IMR-90 (cell line): ENCODE data around the gene STX16. TPM values are rescaled to one million over a fixed set of nuclear protein-coding genes. Genes with fewer than 3 reads are reported as not detected.
A peak's percentile ranks its signal among the peaks of the same experiment; 100 is the strongest.

Source experiments
- ATAC-seq: fragments of 200-7000 bp; cut with Tn5 transposase; 2 replicates; pipeline ENCODE4 v1.9.1; 2020; ENCODE audit warnings: low read depth, mild to moderate bottlenecking, moderate library complexity
- BruUV-seq: library from RNA; stranded (reverse); fragments of 400-500 nt; replicated peaks from 2 replicates; lab custom pipeline; 2021; lab: Mats Ljungman, UMichigan
- CTCF ChIA-PET: fragments of 300-600 bp; formaldehyde crosslinking; extraction: SDS; loops from one replicate; lab custom pipeline; 2021; ENCODE audit warnings: antibody characterized with exemption; lab: Yijun Ruan, JAX
- POLR2A ChIA-PET: fragments of 300-600 bp; sonication (Branson Sonifier 250); formaldehyde crosslinking; loops from one replicate; lab custom pipeline; 2022; ENCODE audit warnings: antibody characterized with exemption; ENCODE audit not compliant: unreplicated experiment; lab: Charles Lee
- DNase-seq: peaks from one replicate; pipeline ENCODE4 v3.0.0; 2013
- H2AFZ ChIP-seq: replicated peaks from 2 replicates; pipeline ENCODE3; 2013; ENCODE audit warnings: low read length, mild to moderate bottlenecking; ENCODE audit not compliant: poor library complexity
- H2AK5ac ChIP-seq: 2 replicates; pipeline ENCODE4 v1.6.1; 2013; ENCODE audit warnings: low read depth, low read length, inconsistent platforms
- H2AK9ac ChIP-seq: replicated peaks from 2 replicates; pipeline ENCODE3; 2013; ENCODE audit warnings: mild to moderate bottlenecking, low read depth, low read length, moderate library complexity; ENCODE audit not compliant: poor library complexity
- H2BK120ac ChIP-seq: 2 replicates; pipeline ENCODE4 v1.6.1; 2013; ENCODE audit warnings: low read depth, low read length, inconsistent platforms
- H2BK15ac ChIP-seq: 3 replicates; pipeline ENCODE4 v1.6.1; 2013; ENCODE audit warnings: low read depth, low read length, inconsistent platforms
- H2BK20ac ChIP-seq: 2 replicates; pipeline ENCODE4 v1.6.1; 2013; ENCODE audit warnings: low read depth, mild to moderate bottlenecking, inconsistent platforms, low read length, moderate library complexity
- H2BK5ac ChIP-seq: 2 replicates; pipeline ENCODE4 v1.6.1; 2013; ENCODE audit warnings: mild to moderate bottlenecking, low read depth, low read length, inconsistent platforms; ENCODE audit not compliant: poor library complexity, severe bottlenecking
- H3K14ac ChIP-seq: replicated peaks from 2 replicates; pipeline ENCODE4 v1.6.1; 2013; ENCODE audit warnings: low read depth, low read length, inconsistent platforms
- H3K18ac ChIP-seq: 2 replicates; pipeline ENCODE4 v1.6.1; 2013; ENCODE audit warnings: low read depth, low read length, control low read depth
- H3K23ac ChIP-seq: 2 replicates; pipeline ENCODE4 v1.6.1; 2013; ENCODE audit warnings: low read depth, low read length, inconsistent platforms
- H3K27ac ChIP-seq: 2 replicates; pipeline ENCODE4 v1.5.1; 2013; ENCODE audit warnings: mild to moderate bottlenecking, control low read depth, low read length; ENCODE audit not compliant: insufficient read depth
- H3K27me3 ChIP-seq: 2 replicates; pipeline ENCODE4 v1.6.1; 2013; ENCODE audit warnings: low read length; ENCODE audit not compliant: control insufficient read depth, insufficient read depth
- H3K36me3 ChIP-seq: 2 replicates; pipeline ENCODE4 v1.6.1; 2013; ENCODE audit warnings: low read length, mixed read lengths; ENCODE audit not compliant: control insufficient read depth, insufficient read depth
- H3K4ac ChIP-seq: 2 replicates; pipeline ENCODE4 v1.6.1; 2013; ENCODE audit warnings: low read depth, low read length, inconsistent platforms
- H3K4me1 ChIP-seq: 2 replicates; pipeline ENCODE4 v1.6.1; 2013; ENCODE audit warnings: low read length, mixed read lengths; ENCODE audit not compliant: control insufficient read depth, insufficient read depth
- H3K4me2 ChIP-seq: 2 replicates; pipeline ENCODE4 v1.6.1; 2013; ENCODE audit warnings: low read depth, mild to moderate bottlenecking, control low read depth, low read length, moderate library complexity
- H3K4me3 ChIP-seq: 2 replicates; pipeline ENCODE4 v1.5.1; 2013; ENCODE audit warnings: low read depth, mild to moderate bottlenecking, control low read depth, low read length, moderate library complexity; ENCODE audit not compliant: insufficient read depth
- H3K56ac ChIP-seq: 2 replicates; pipeline ENCODE4 v1.6.1; 2013; ENCODE audit warnings: low read length, inconsistent platforms; ENCODE audit not compliant: insufficient read depth; ENCODE audit errors: extremely low read depth
- H3K79me1 ChIP-seq, 2 experiments: 2 replicates each; pipeline ENCODE4 v1.6.1; 2013; ENCODE audit warnings: low read length in 2 of 2, inconsistent platforms in 1 of 2, low read depth in 1 of 2
- H3K9ac ChIP-seq: 2 replicates; pipeline ENCODE4 v1.6.1; 2013; ENCODE audit warnings: low read depth, low read length, control low read depth
- H3K9me1 ChIP-seq: 2 replicates; pipeline ENCODE4 v1.6.1; 2013; ENCODE audit warnings: low read length, inconsistent platforms; ENCODE audit not compliant: insufficient read depth
- H3K9me3 ChIP-seq: 2 replicates; pipeline ENCODE4 v1.6.1; 2013; ENCODE audit warnings: low read length; ENCODE audit not compliant: control insufficient read depth, insufficient read depth
- H4K20me1 ChIP-seq: 2 replicates; pipeline ENCODE4 v1.6.1; 2013; ENCODE audit warnings: low read length, inconsistent platforms; ENCODE audit not compliant: insufficient read depth
- H4K5ac ChIP-seq: 2 replicates; pipeline ENCODE4 v1.6.1; 2013; ENCODE audit warnings: mild to moderate bottlenecking, low read depth, low read length, control low read depth
- H4K8ac ChIP-seq, 2 experiments: 2 replicates each; pipeline ENCODE4 v1.6.1; 2013; ENCODE audit warnings: low read depth in 2 of 2, low read length in 2 of 2, control low read depth in 1 of 2, inconsistent platforms in 1 of 2
- H4K91ac ChIP-seq: 2 replicates; pipeline ENCODE4 v1.6.1; 2013; ENCODE audit warnings: low read depth, low read length, inconsistent platforms; ENCODE audit not compliant: insufficient read depth
- BHLHE40 ChIP-seq: fragments of 150-350 bp; IDR thresholded peaks from 2 replicates; pipeline ENCODE4 v1.6.1; 2016; ENCODE audit warnings: mild to moderate bottlenecking, low read depth, low read length
- CEBPB ChIP-seq: IDR thresholded peaks from 2 replicates; pipeline ENCODE4 v1.6.1; 2012; ENCODE audit warnings: low read depth, low read length, improper control_type of control experiment
- CHD1 ChIP-seq: IDR thresholded peaks from 2 replicates; pipeline ENCODE4 v1.6.1; 2012; ENCODE audit warnings: low read depth, low read length, improper control_type of control experiment
- FOS ChIP-seq: fragments of 150-350 bp; IDR thresholded peaks from 2 replicates; pipeline ENCODE4 v1.6.1; 2016; ENCODE audit warnings: low read depth, low read length
- MAFK ChIP-seq: IDR thresholded peaks from 2 replicates; pipeline ENCODE4 v1.6.1; 2012; ENCODE audit warnings: low read depth, low read length, improper control_type of control experiment
- MAZ ChIP-seq: IDR thresholded peaks from 2 replicates; pipeline ENCODE4 v1.6.1; 2012; ENCODE audit warnings: low read depth, mild to moderate bottlenecking, low read length, improper control_type of control experiment, moderate library complexity, borderline replicate concordance
- MXI1 ChIP-seq: IDR thresholded peaks from 2 replicates; pipeline ENCODE4 v1.6.1; 2012; ENCODE audit warnings: low read depth, mild to moderate bottlenecking, low read length, moderate library complexity, borderline replicate concordance
- NFE2L2 ChIP-seq: fragments of 150-350 bp; IDR thresholded peaks from 2 replicates; pipeline ENCODE4 v1.6.1; 2016; ENCODE audit warnings: low read depth, mild to moderate bottlenecking, low read length
- POLR2A ChIP-seq: IDR thresholded peaks from 2 replicates; pipeline ENCODE4 v1.6.1; 2012; ENCODE audit warnings: mild to moderate bottlenecking, low read depth, low read length
- RAD21 ChIP-seq: IDR thresholded peaks from 2 replicates; pipeline ENCODE4 v1.6.1; 2012; ENCODE audit warnings: low read length, improper control_type of control experiment
- RCOR1 ChIP-seq: IDR thresholded peaks from 2 replicates; pipeline ENCODE4 v1.6.1; 2012; ENCODE audit warnings: mild to moderate bottlenecking, low read length, improper control_type of control experiment; ENCODE audit not compliant: insufficient replicate concordance
- RFX5 ChIP-seq: IDR thresholded peaks from 2 replicates; pipeline ENCODE4 v1.8.0; 2012; ENCODE audit warnings: low read depth, mild to moderate bottlenecking, low read length, moderate library complexity
- SMC3 ChIP-seq: fragments of 150-350 bp; IDR thresholded peaks from 2 replicates; pipeline ENCODE4 v1.6.1; 2016; ENCODE audit warnings: low read depth, mild to moderate bottlenecking, antibody characterized with exemption, low read length, moderate library complexity
- WGBS, 2 experiments: methylation state at CpG; one replicate each; pipeline versions ENCODE4 v1.1.5 to v1.1.7; 2013; ENCODE audit warnings: missing lambda C conversion rate in 2 of 2; ENCODE audit not compliant: insufficient read length in 1 of 2; ENCODE audit errors: extremely low coverage in 2 of 2; 5-methylcytosine and 5-hydroxymethylcytosine counted together
- dilution Hi-C: fragments of 300-500 bp; cut with HindIII; formaldehyde crosslinking; loops from one replicate; pipeline ENCODE4 v1.14.3; 2018; ENCODE audit warnings: low sequenced_read_pairs; ENCODE audit not compliant: unreplicated experiment
- in situ Hi-C: fragments of 300-500 bp; cut with MboI; formaldehyde crosslinking; loops from 3 replicates; pipeline ENCODE4 v1.14.3; 2019; ENCODE audit warnings: low sequenced_read_pairs, inconsistent platforms, mixed read lengths
- intact Hi-C: fragments of 100-400 bp; cut with micrococcal nuclease; formaldehyde crosslinking; loops from 2 replicates; pipeline ENCODE4 v1.10.0; 2022
- polyA plus RNA-seq, 3 experiments: library from polyadenylated mRNA; depleted of rRNA; stranded (reverse); fragments of >200 nt; gene quantifications; 2 replicates each; pipeline ENCODE4 v1.2.3, GENCODE V29; 2012; ENCODE audit warnings: low replicate concordance in 1 of 3
- total RNA-seq: library from RNA; depleted of rRNA; stranded (reverse); fragments of >200 nt; gene quantifications from 2 replicates; pipeline ENCODE4 v1.2.3, GENCODE V29; 2012
- TF ChIP-seq, protein P1 (sequence below): fragments of 150-350 bp; IDR thresholded peaks from 2 replicates; pipeline ENCODE4 v1.6.1; 2017; ENCODE audit warnings: mild to moderate bottlenecking, antibody characterized with exemption, low read length, low read depth
- TF ChIP-seq, protein P2 (sequence below): conservative IDR thresholded peaks from 2 replicates; pipeline ENCODE4 v1.5.1; 2012; ENCODE audit warnings: mild to moderate bottlenecking, low read depth, low read length, improper control_type of control experiment

STX16 gene
- total and polyA plus RNA-seq, 2 of the 4 experiments (the other 2 are of a cell fraction), result 26.9 to 58.2 TPM

DNA sequence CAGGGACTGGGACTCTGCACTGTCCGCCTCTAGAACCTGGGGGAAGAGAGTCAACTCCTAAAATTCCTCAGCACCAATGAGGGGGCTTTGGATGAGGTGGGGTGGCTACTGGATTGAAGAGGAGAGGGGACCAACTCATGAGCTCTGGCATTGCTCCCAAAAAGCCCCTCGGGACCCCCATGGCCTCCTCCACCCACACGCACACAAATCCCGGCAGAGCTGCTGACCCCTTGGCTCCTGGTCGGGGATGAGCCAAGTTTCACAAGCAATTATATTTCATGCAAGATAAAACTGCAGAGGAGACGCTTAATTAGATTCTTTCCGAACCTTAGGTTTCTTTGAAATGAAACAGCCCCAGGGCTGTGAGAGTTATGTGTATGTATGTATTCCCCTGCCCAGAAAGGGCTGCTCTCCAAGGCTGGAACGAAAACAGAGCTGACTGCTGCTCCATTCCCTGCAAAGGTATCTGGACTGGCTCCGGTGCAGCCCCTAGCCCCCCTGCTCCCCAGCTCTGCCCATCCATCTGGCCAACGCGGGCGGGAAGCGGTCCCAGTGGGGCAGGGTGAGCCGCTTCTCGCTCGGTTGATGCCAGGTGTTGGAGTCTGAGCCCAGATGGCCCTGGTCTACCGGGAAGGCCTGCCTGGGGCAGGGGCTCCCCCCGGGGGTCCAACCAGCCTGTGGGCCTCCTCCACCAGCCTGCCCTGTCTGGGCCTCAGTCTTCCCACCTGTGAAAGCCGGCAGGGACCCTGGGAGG lies 46.8 kb upstream of the STX16 start:
- no peaks in the 10 kb centered on the region for H3K36me3 ChIP-seq
- H3K14ac ChIP-seq, result peak overlapping the region; percentile 53
- H3K9me3 ChIP-seq, result no peaks in the 10 kb centered on the region
- 0 out of 2 replicates have a peak, but pooled peaks cover 10% of the 10 kb centered on the region for H3K9me1 ChIP-seq
- peak overlapping the region; percentile 7; the same call in 1 of the 2 replicates for H3K18ac ChIP-seq
- H3K27me3 ChIP-seq, result no peaks in the 10 kb centered on the region; the same call in 1 of the 2 replicates
- ChIA-PET POLR2A (interaction anchor here (0.6 kb wide), 1 partner anchor 126 kb away, joined by 3 read pairs; no protein-coding TSS in a partner anchor), CTCF (no interaction called here)
- peak overlapping the region; percentile 21; the same call in 1 of the 3 replicates for H2BK15ac ChIP-seq
- H4K8ac ChIP-seq, result peak overlapping the region in 1 of 2 experiments; percentile 56; a peak in 2 of 4 replicates
- no TSS peak for BruUV-seq
- H3K4ac ChIP-seq, result peak overlapping the region; percentile 52
- no peaks in the 10 kb centered on the region for H4K20me1 ChIP-seq
- H3K79me1 ChIP-seq, result no peaks in the 10 kb centered on the region
- peak overlapping the region; percentile 8; the same call in 1 of the 2 replicates for H3K27ac ChIP-seq
- dilution Hi-C loops (no loop called here), intact Hi-C loops (no loop called here), in situ Hi-C loops (no loop called here)
- H3K4me3 ChIP-seq, result no peak overlapping the region
- H4K5ac ChIP-seq, result peak overlapping the region; percentile 1; the same call in 1 of the 2 replicates
- WGBS, 2 experiments, result 58% methylated on average over 2 of the region's 19 CpGs; no CpG with 5 or more reads in 1 of the 2 experiments
- no peak overlapping the region for H3K23ac ChIP-seq
- ATAC-seq (0 out of 2 replicates have a peak, but pooled peaks have one; percentile 40), DNase-seq (no peak)
- H2BK20ac ChIP-seq, result peak overlapping the region; percentile 77; the same call in 1 of the 2 replicates
- no peak overlapping the region for H3K56ac ChIP-seq
- peak overlapping the region; percentile 65 for H2BK120ac ChIP-seq
- H2AK5ac ChIP-seq, result peak overlapping the region; percentile 23; the same call in 1 of the 2 replicates
- peak overlapping the region; percentile 64 for H4K91ac ChIP-seq
- peaks cover 5% of the 10 kb centered on the region for H3K4me1 ChIP-seq
- H2AFZ ChIP-seq, result peak overlapping the region; percentile 58
- no peak overlapping the region for H3K4me2 ChIP-seq
- peak overlapping the region; percentile 75 for H2AK9ac ChIP-seq
- no peak overlapping the region for H3K9ac ChIP-seq
- peak overlapping the region; percentile 40 for H2BK5ac ChIP-seq
- TF ChIP-seq MXI1, result no peak
- no peak for TF ChIP-seq RCOR1
- TF ChIP-seq BHLHE40, result no peak
- TF ChIP-seq MAFK, result no peak
- TF ChIP-seq, protein P1, sequence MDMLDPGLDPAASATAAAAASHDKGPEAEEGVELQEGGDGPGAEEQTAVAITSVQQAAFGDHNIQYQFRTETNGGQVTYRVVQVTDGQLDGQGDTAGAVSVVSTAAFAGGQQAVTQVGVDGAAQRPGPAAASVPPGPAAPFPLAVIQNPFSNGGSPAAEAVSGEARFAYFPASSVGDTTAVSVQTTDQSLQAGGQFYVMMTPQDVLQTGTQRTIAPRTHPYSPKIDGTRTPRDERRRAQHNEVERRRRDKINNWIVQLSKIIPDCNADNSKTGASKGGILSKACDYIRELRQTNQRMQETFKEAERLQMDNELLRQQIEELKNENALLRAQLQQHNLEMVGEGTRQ, result no peak
- TF ChIP-seq RAD21, result no peak
- TF ChIP-seq SMC3, result no peak
- TF ChIP-seq, protein P2, sequence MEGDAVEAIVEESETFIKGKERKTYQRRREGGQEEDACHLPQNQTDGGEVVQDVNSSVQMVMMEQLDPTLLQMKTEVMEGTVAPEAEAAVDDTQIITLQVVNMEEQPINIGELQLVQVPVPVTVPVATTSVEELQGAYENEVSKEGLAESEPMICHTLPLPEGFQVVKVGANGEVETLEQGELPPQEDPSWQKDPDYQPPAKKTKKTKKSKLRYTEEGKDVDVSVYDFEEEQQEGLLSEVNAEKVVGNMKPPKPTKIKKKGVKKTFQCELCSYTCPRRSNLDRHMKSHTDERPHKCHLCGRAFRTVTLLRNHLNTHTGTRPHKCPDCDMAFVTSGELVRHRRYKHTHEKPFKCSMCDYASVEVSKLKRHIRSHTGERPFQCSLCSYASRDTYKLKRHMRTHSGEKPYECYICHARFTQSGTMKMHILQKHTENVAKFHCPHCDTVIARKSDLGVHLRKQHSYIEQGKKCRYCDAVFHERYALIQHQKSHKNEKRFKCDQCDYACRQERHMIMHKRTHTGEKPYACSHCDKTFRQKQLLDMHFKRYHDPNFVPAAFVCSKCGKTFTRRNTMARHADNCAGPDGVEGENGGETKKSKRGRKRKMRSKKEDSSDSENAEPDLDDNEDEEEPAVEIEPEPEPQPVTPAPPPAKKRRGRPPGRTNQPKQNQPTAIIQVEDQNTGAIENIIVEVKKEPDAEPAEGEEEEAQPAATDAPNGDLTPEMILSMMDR, result no peak
- TF ChIP-seq NFE2L2, result no peak
- no peak for TF ChIP-seq MAZ
- TF ChIP-seq RFX5, result no peak
- no peak for TF ChIP-seq CHD1
- TF ChIP-seq FOS, result no peak
- TF ChIP-seq POLR2A, result no peak
- TF ChIP-seq CEBPB, result no peak
